ENCODE results near the gene KIAA1217.

KIAA1217 gene

DNA sequence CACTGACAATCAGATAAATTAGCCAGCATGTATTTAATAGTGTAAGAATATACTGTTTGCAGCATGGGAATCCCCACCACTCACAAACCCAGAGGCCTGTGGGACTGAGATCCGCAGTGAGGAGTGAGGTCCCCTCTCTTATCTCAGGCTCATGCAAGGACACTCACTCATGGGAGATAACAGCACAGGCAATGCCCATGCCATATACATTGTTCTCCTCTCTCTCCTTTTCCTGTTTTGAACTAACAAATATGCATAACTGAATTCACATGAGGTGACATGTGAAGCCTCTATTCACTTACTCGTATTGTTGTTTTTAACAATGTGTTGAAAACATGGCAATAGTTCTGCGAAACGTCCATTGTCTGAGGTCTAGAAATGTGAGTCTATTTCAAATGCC is 284.2 kb downstream of the KIAA1217 start:
- H3K27ac ChIP-seq (ENCODE audit: low read depth, low read length): no peak overlapping the region
- H3K9me3 ChIP-seq (ENCODE audit: insufficient read depth, low read length): no peaks in the 10 kb centered on the region
- TF ChIP-seq, protein P1, sequence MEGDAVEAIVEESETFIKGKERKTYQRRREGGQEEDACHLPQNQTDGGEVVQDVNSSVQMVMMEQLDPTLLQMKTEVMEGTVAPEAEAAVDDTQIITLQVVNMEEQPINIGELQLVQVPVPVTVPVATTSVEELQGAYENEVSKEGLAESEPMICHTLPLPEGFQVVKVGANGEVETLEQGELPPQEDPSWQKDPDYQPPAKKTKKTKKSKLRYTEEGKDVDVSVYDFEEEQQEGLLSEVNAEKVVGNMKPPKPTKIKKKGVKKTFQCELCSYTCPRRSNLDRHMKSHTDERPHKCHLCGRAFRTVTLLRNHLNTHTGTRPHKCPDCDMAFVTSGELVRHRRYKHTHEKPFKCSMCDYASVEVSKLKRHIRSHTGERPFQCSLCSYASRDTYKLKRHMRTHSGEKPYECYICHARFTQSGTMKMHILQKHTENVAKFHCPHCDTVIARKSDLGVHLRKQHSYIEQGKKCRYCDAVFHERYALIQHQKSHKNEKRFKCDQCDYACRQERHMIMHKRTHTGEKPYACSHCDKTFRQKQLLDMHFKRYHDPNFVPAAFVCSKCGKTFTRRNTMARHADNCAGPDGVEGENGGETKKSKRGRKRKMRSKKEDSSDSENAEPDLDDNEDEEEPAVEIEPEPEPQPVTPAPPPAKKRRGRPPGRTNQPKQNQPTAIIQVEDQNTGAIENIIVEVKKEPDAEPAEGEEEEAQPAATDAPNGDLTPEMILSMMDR (IDR thresholded peaks at IDR 0.05; ENCODE audit: insufficient read depth, low read length, poor library complexity, severe bottlenecking): no peak
- TF ChIP-seq EZH2phosphoT487 (conservative IDR thresholded peaks at IDR 0.05; ENCODE audit: low read length): no peak

DNA sequence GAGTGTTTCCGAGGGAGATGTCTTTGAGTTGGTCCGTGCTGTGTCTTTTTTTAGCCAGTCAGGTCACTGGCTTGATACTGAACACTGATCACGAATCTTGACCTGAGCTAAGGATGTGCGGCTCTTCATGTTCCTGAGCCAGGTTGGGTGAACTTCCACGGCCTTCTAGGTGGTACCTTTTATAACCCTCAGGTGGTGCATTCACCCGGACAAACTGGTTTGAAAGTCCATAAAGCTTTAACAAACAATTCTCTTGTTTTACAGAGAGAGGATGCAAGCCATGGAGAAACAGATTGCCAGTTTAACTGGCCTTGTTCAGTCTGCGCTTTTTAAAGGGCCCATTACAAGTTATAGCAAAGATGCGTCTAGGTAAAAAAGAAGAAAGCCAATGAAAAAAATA is 285.3 kb downstream of the KIAA1217 start:
- H2AFZ ChIP-seq (ENCODE audit: low read depth, low read length, severe bottlenecking): no peak overlapping the region
- no peaks in the 10 kb centered on the region for H3K9me3 ChIP-seq (ENCODE audit: insufficient read depth, low read length)
- H3K79me2 ChIP-seq (ENCODE audit: insufficient read depth, low read length): no peaks in the 10 kb centered on the region
- H3K27me3 ChIP-seq (ENCODE audit: low read length): no peaks in the 10 kb centered on the region
- no peaks in the 10 kb centered on the region for H4K20me1 ChIP-seq (ENCODE audit: low read depth, low read length)
- H3K4me2 ChIP-seq (ENCODE audit: low read depth, low read length, poor library complexity, severe bottlenecking): no peak overlapping the region
- no peak overlapping the region for H3K4me3 ChIP-seq (ENCODE audit: insufficient read depth, low read length, poor library complexity, severe bottlenecking)
- no peaks in the 10 kb centered on the region for H3F3A ChIP-seq (ENCODE audit: insufficient read depth)
- no peak for TF ChIP-seq EZH2phosphoT487 (conservative IDR thresholded peaks at IDR 0.05; ENCODE audit: low read length)
- TF ChIP-seq, protein P1 (IDR thresholded peaks at IDR 0.05; ENCODE audit: insufficient read depth, low read length, poor library complexity, severe bottlenecking): no peak
- no peak overlapping the region for H3K9ac ChIP-seq (ENCODE audit: low read length)
- no peaks in the 10 kb centered on the region for H3K36me3 ChIP-seq (ENCODE audit: low read length)
- no peaks in the 10 kb centered on the region for H3K9me2 ChIP-seq (replicated peaks; ENCODE audit: insufficient read depth, low read length)
- H3K27ac ChIP-seq (ENCODE audit: low read depth, low read length): no peak overlapping the region

More for the DNA sequence above, 284.2 kb downstream of the KIAA1217 start:
- no peaks in the 10 kb centered on the region for H3F3A ChIP-seq (ENCODE audit: insufficient read depth)
- no peak overlapping the region for H3K4me3 ChIP-seq (ENCODE audit: insufficient read depth, low read length, poor library complexity, severe bottlenecking)
- no peaks in the 10 kb centered on the region for H3K79me2 ChIP-seq (ENCODE audit: insufficient read depth, low read length)
- no peaks in the 10 kb centered on the region for H3K36me3 ChIP-seq (ENCODE audit: low read length)
- H4K20me1 ChIP-seq (ENCODE audit: low read depth, low read length): no peaks in the 10 kb centered on the region
- H3K9me2 ChIP-seq (replicated peaks; ENCODE audit: insufficient read depth, low read length): no peaks in the 10 kb centered on the region
- no peak overlapping the region for H2AFZ ChIP-seq (ENCODE audit: low read depth, low read length, severe bottlenecking)
- no peaks in the 10 kb centered on the region for H3K27me3 ChIP-seq (ENCODE audit: low read length)
- no peak overlapping the region for H3K9ac ChIP-seq (ENCODE audit: low read length)
- no peak overlapping the region for H3K4me2 ChIP-seq (ENCODE audit: low read depth, low read length, poor library complexity, severe bottlenecking)

DNA sequence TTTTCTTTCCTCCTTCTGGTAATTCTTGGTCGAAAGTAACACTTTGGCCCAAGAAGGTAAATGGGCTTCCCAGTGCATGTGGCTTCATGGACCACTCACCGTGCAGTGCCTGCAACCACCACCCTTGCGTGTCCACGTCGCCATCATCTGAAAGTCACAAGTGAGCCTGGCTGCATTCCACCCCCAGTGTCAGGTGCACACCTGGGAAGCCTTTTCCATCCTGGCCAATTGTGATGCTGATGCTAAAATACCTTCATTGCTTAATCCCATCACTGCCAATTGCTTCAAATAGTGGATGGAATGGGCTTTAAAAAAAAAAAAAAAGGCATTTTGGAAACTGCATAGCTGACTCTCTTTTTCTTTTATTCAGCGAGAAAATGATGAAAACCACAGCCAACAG is 285.8 kb downstream of the KIAA1217 start:
- Histone ChIP-seq H3K4me3 (ENCODE audit: insufficient read depth, low read length, poor library complexity, severe bottlenecking) (no peak overlapping the region), H2AFZ (ENCODE audit: low read depth, low read length, severe bottlenecking) (no peak overlapping the region), H3K9me3 (ENCODE audit: insufficient read depth, low read length) (no peaks in the 10 kb centered on the region), H4K20me1 (ENCODE audit: low read depth, low read length) (no peaks in the 10 kb centered on the region), H3K9ac (ENCODE audit: low read length) (no peak overlapping the region), H3K79me2 (ENCODE audit: insufficient read depth, low read length) (no peaks in the 10 kb centered on the region), H3K4me2 (ENCODE audit: low read depth, low read length, poor library complexity, severe bottlenecking) (no peak overlapping the region), H3K27me3 (ENCODE audit: low read length) (no peaks in the 10 kb centered on the region), H3K36me3 (ENCODE audit: low read length) (no peaks in the 10 kb centered on the region), H3F3A (ENCODE audit: insufficient read depth) (no peaks in the 10 kb centered on the region), H3K9me2 (replicated peaks; ENCODE audit: insufficient read depth, low read length) (no peaks in the 10 kb centered on the region), H3K27ac (ENCODE audit: low read depth, low read length) (no peak overlapping the region)
- TF ChIP-seq, protein P1 (IDR thresholded peaks at IDR 0.05; ENCODE audit: insufficient read depth, low read length, poor library complexity, severe bottlenecking): no peak
- TF ChIP-seq EZH2phosphoT487 (conservative IDR thresholded peaks at IDR 0.05; ENCODE audit: low read length): no peak
